ENCODE results near the gene PCDHGC4. TPM values are rescaled to one million over a fixed set of nuclear protein-coding genes. Genes with fewer than 3 reads are reported as not detected.

The PCDHGC4 gene
- total RNA-seq, 4 donors from 2014 or later = 2.9 to 8.0 (median 6.7) TPM

GRCh38 chr5:141508440-141508797 lies 23.6 kb downstream of the PCDHGC4 start:
- peak overlapping the region; percentile 30 to 37 for H3K4me3 ChIP-seq
- intact Hi-C loops (cut with DNase I; ENCODE audit: low total_unique reads) = no loop called here
- TF ChIP-seq CTCF (IDR thresholded peaks at IDR 0.05) = no peak
- TF ChIP-seq POLR2A (IDR thresholded peaks at IDR 0.05) = no peak
- no peaks in the 10 kb centered on the region for H3K9me3 ChIP-seq
- H3K27ac ChIP-seq = peak overlapping the region; percentile 97 to 98
- no peaks in the 10 kb centered on the region for H3K27me3 ChIP-seq
- H3K36me3 ChIP-seq = no peaks in the 10 kb centered on the region
- no peak for DNase-seq
- peaks cover 13 to 17% of the 10 kb centered on the region in 2 donors for H3K4me1 ChIP-seq

DNA sequence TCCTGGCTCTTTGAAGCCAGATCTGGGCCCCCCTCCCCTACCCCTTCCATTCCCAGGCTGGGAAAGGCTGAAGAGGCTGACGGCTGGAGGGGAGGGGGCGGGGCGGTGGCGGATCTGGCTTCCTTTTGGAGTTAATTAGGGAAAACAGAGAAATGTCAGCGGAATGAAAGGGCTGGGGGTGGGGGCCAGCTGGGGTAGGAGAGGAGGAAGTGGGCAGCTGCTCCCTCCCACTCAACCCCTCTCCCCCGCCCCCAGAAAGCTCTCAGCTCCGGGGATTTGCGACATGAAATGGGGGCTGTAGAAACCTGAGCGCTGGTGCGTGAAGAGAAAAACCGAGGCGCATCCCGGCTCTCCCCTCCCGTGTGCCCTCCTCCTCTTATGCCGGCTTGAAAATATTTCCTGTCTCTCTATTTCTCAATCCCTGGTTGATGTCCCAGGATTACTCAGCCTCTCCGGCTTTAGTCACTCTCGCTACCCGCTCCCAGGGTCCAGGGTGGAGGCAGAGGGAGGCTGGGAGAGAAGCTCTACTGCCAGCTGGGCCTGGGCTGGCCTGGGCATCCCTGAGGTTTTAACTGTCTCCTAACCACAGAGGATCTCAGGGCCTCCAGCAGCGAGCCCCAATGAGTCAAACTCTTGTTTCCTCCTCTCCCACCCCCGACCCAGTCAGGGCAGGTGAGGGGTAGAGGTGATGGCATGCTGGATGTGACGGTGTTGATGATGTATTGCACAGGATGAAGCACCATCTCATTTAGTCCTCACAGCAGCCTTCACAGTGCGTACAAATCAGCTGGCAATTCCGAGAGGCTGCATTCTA lies 24.2 kb downstream of the PCDHGC4 start:
- Histone ChIP-seq H3K4me1 (peaks cover 17% of the 10 kb centered on the region in 2 donors), H3K36me3 (no peaks in the 10 kb centered on the region), H3K9me3 (no peaks in the 10 kb centered on the region), H3K27ac (peak overlapping the region; percentile 97 to 98), H3K4me3 (peak overlapping the region; percentile 30 to 37), H3K27me3 (no peaks in the 10 kb centered on the region)
- peak; percentile 81 to 86 for DNase-seq
- no peak for TF ChIP-seq CTCF (IDR thresholded peaks at IDR 0.05)
- peak; percentile 41 to 50 for TF ChIP-seq POLR2A (IDR thresholded peaks at IDR 0.05)
- intact Hi-C loops (cut with DNase I; ENCODE audit: low total_unique reads) = no loop called here

DNA sequence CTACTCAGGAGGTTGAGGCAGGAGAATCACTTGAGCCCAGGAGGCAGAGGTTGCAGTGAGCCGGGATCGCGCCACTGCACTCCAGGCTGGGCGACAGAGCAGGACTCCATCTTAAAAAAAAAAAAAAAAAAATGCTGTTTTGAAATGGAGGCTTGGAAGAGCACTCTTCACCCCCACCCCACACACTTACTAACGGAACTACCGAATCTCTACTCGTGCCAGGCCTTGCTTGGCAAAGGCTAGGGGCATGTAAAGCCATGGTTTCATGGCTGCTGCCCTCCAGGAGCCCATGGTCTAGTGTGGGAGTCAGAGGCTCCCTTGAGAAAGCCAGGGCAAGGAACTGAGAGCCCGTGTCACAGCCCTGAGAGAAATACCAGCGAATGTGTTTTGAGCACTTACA lies 25.3 kb downstream of the PCDHGC4 start:
- intact Hi-C loops (cut with DNase I; ENCODE audit: low total_unique reads) = no loop called here
- no peak overlapping the region for H3K4me3 ChIP-seq
- H3K9me3 ChIP-seq = no peaks in the 10 kb centered on the region
- H3K27ac ChIP-seq = peak overlapping the region; percentile 97 to 98
- no peaks in the 10 kb centered on the region for H3K36me3 ChIP-seq
- peaks cover 22 to 25% of the 10 kb centered on the region in 2 donors for H3K4me1 ChIP-seq
- no peak for DNase-seq
- TF ChIP-seq POLR2A (IDR thresholded peaks at IDR 0.05) = no peak
- TF ChIP-seq CTCF (IDR thresholded peaks at IDR 0.05) = no peak
- no peaks in the 10 kb centered on the region for H3K27me3 ChIP-seq

- DNase-seq = no peak
- H3K27ac ChIP-seq = peak overlapping the region; percentile 97 to 98
- H3K4me3 ChIP-seq = no peak overlapping the region
- H3K36me3 ChIP-seq = no peaks in the 10 kb centered on the region
- no peaks in the 10 kb centered on the region for H3K9me3 ChIP-seq
- H3K4me1 ChIP-seq = peaks cover 22 to 25% of the 10 kb centered on the region in 2 donors
- no peaks in the 10 kb centered on the region for H3K27me3 ChIP-seq
- no peak for TF ChIP-seq CTCF (IDR thresholded peaks at IDR 0.05)
- no peak for TF ChIP-seq POLR2A (IDR thresholded peaks at IDR 0.05)
- intact Hi-C loops (cut with DNase I; ENCODE audit: low total_unique reads) = no loop called here
These were observed 26.2 kb downstream of the PCDHGC4 start for GRCh38 chr5:141510850-141511601.

DNA sequence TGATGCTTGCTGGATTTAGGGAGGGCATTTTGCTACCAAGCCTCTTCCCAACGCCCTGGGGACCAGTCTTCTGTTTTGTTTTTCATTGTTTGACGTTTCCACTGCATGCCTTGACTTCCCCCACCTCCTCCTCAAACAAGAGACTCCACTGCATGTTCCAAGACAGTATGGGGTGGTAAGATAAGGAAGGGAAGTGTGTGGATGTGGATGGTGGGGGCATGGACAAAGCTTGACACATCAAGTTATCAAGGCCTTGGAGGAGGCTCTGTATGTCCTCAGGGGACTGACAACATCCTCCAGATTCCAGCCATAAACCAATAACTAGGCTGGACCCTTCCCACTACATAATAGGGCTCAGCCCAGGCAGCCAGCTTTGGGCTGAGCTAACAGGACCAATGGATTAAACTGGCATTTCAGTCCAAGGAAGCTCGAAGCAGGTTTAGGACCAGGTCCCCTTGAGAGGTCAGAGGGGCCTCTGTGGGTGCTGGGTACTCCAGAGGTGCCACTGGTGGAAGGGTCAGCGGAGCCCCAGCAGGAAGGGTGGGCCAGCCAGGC lies 27.0 kb downstream of the PCDHGC4 start:
- DNase-seq = no peak
- Histone ChIP-seq H3K9me3 (no peaks in the 10 kb centered on the region), H3K27ac (peak overlapping the region; percentile 97 to 98), H3K36me3 (no peaks in the 10 kb centered on the region), H3K4me1 (peaks cover 18 to 25% of the 10 kb centered on the region in 2 donors), H3K27me3 (no peaks in the 10 kb centered on the region), H3K4me3 (no peak overlapping the region)
- intact Hi-C loops (cut with DNase I; ENCODE audit: low total_unique reads) = no loop called here
- TF ChIP-seq CTCF (IDR thresholded peaks at IDR 0.05) (no peak), POLR2A (IDR thresholded peaks at IDR 0.05) (no peak)

All from uterus (tissue), 4 donors.